K562 (cell line): ENCODE measurements around the gene TXNIP. TPM values are rescaled to one million over a fixed set of nuclear protein-coding genes. Genes with fewer than 3 reads are reported as not detected.

Experiments used
- BDP1 ChIP-seq: IDR thresholded peaks from 3 replicates; pipeline ENCODE4 v1.6.1; 2011; ENCODE audit not compliant: insufficient read length, insufficient read depth
- CTBP1 ChIP-seq: fragments of 450-650 bp; IDR thresholded peaks from 2 replicates; pipeline ENCODE4 v1.6.1; 2016; ENCODE audit warnings: borderline replicate concordance
- E2F3 ChIP-seq: fragments of 250-450 bp; sonication (Bioruptor Pico); IDR thresholded peaks from 2 replicates; pipeline ENCODE4 v1.4.0; 2020; ENCODE audit warnings: mild to moderate bottlenecking
- HCFC1 ChIP-seq: IDR thresholded peaks from 2 replicates; pipeline ENCODE4 v1.6.1; 2012; ENCODE audit warnings: low read depth, low read length, improper control_type of control experiment
- MLLT1 ChIP-seq, 2 experiments: fragments of 450-650 bp; IDR thresholded peaks; 2 replicates each; pipeline ENCODE4 v1.6.1; 2016
- POLR2A ChIP-seq: fragments of 450-650 bp; conservative IDR thresholded peaks from 2 replicates; pipeline ENCODE4 v1.6.1; 2016
- ZBTB26 ChIP-seq: fragments of 450-650 bp; formaldehyde crosslinking; IDR thresholded peaks from 2 replicates; pipeline ENCODE4 v1.4.0; 2022; ENCODE audit warnings: missing genetic modification characterization
- ZBTB33 ChIP-seq: sonication (generic); formaldehyde crosslinking; IDR thresholded peaks from 2 replicates; pipeline ENCODE4 v1.8.1; 2023; ENCODE audit warnings: mild to moderate bottlenecking, missing genetic modification reagents
- ZEB2 ChIP-seq: fragments of 450-650 bp; IDR thresholded peaks from 2 replicates; pipeline ENCODE4 v1.6.1; 2016
- ZNF551 ChIP-seq: fragments of 250-450 bp; sonication (Bioruptor Pico); IDR thresholded peaks from 2 replicates; pipeline ENCODE4 v1.5.0; 2021; ENCODE audit warnings: mild to moderate bottlenecking, moderate library complexity
- polyA plus RNA-seq, 8 experiments: library from polyadenylated mRNA; depleted of rRNA in 4 of 8; stranded (reverse) in 5 of 8; unstranded in 3 of 8; fragments of >200 nt; fragmentation: Nextera tagmentation in 2 of 8; fragmentation: Illumina TruSeq in 1 of 8; extraction: Ambion mirVana in 2 of 8; extraction: Trizol in 1 of 8; gene quantifications; 2 replicates each; pipeline versions ENCODE4 v1.2.1 to v1.2.3, GENCODE V29; 2011 to 2014; ENCODE audit warnings: inconsistent platforms in 1 of 8, missing spikeins in 1 of 8
- total RNA-seq, 7 experiments: library from RNA; depleted of rRNA in 6 of 7; stranded (reverse); fragments of >200 nt in 6 of 7; fragmentation: Illumina TruSeq in 2 of 7; extraction: Trizol in 2 of 7; gene quantifications; 2 replicates each; pipeline versions ENCODE4 v1.2.1 to v1.2.3, GENCODE V29; 2011 to 2021; ENCODE audit warnings: low replicate concordance in 1 of 7

TXNIP gene
- total and polyA plus RNA-seq, 9 of the 15 experiments (the other 6 are each of a cell fraction or from before 2014, with no cell fraction given): 120 to 499 (median 257) TPM

GRCh38 chr1:145990249-145990855 is 6.0 kb downstream of the TXNIP start (continued):
- no peak for TF ChIP-seq BDP1
- peak; percentile 41; the same call in 1 of the 2 replicates for TF ChIP-seq E2F3 (CRISPR knock-in tag)
- TF ChIP-seq MLLT1 (IDR thresholded peaks at IDR 0.05): peak; percentile 16 to 18; a peak in 2 of 4 replicates
- 0 out of 2 replicates have a peak, but pooled peaks have one; percentile 55 for TF ChIP-seq ZNF551
- TF ChIP-seq ZBTB26 (CRISPR knock-in tag): 0 out of 2 replicates have a peak, but pooled peaks have one; percentile 6
- TF ChIP-seq POLR2A: peak; percentile 37
- 0 out of 2 replicates have a peak, but pooled peaks have one; percentile 11 for TF ChIP-seq CTBP1
- no peak for TF ChIP-seq HCFC1
- TF ChIP-seq ZBTB33 (CRISPR knock-in tag): peak; percentile 71
- TF ChIP-seq ZEB2: peak; percentile 83
